ENCODE data around the gene LEF1. TPM values are rescaled to one million over a fixed set of nuclear protein-coding genes. Genes with fewer than 3 reads are reported as not detected.

Gene LEF1
- total RNA-seq, 3 donors from 2014 or later = 2.6 to 7.6 (median 7.2) TPM

DNA sequence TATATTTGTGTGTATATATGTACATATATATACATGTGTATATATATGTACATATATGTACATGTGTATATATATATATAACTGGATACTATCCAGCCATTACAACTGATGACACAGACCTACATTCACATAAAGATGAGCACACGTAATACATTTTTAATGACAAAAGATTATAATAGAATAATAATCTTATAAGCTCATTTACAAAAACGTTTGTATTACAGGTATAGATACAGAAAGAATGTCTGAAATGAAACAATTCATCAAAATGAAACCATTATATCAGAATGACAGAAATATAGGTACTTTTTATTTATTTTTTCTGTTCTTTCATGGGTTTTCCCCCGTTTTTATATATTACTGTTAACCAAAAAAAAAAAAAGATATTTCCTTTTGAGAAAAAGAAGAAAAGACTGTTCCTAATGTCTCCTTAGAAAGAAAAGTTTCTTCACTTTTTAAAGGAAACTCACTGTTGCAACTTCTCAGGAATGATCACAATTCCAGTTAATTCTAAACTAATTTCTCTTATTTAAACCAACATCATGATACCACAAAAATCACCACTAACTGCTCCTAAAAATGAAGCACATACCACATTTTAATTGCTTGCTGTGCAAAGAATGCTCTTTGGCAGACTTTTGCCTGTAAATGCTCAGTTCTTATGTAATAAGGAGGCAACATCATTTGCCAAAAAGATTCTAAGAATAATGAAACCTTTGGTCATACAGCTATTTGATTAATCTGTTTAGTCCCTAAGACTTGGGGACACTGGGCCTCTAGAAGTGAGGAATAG lies 18.9 kb downstream of the LEF1 start:
- H3K4me3 ChIP-seq = no peak overlapping the region
- TF ChIP-seq POLR2AphosphoS5 (IDR thresholded peaks at IDR 0.05) = no peak
- TF ChIP-seq CTCF (IDR thresholded peaks at IDR 0.05) = no peak
- no peak for TF ChIP-seq POLR2A (IDR thresholded peaks at IDR 0.05)
- H3K27ac ChIP-seq = no peak overlapping the region
- no peaks in the 10 kb centered on the region for H3K9me3 ChIP-seq
- intact Hi-C loops (cut with DNase I; ENCODE audit: low total_unique reads) = no loop called here
- no peaks in the 10 kb centered on the region for H3K27me3 ChIP-seq
- no peaks in the 10 kb centered on the region for H3K36me3 ChIP-seq
- no peaks in the 10 kb centered on the region for H3K4me1 ChIP-seq
- no peak for DNase-seq (ENCODE audit: low spot score in 2 of 2)

DNA sequence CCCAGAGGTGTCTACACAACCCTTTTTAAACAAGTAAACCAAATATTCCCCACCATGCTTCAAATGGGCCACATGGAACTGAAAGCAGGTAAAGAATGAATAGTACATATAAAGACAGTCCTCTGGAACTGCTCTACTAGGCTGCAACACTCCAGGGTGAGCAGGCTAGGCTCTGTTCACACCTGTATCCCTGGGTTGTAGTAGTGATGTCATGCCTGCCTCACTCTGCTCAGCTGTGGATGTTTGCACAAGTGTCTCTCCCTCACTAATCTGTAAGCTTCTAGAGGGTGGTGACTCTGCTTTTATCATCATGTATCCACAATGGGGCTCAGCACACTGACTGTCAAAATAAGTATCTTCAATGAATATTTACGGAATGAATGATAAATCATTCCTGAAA lies 20.4 kb downstream of the LEF1 start:
- Histone ChIP-seq H3K4me3 (no peak overlapping the region), H3K27ac (no peak overlapping the region), H3K27me3 (no peaks in the 10 kb centered on the region), H3K36me3 (no peaks in the 10 kb centered on the region), H3K9me3 (no peaks in the 10 kb centered on the region), H3K4me1 (no peaks in the 10 kb centered on the region)
- intact Hi-C loops (cut with DNase I; ENCODE audit: low total_unique reads) = no loop called here
- TF ChIP-seq CTCF (IDR thresholded peaks at IDR 0.05) (no peak), POLR2AphosphoS5 (IDR thresholded peaks at IDR 0.05) (no peak), POLR2A (IDR thresholded peaks at IDR 0.05) (no peak)
- no peak for DNase-seq (ENCODE audit: low spot score in 2 of 2)

DNA sequence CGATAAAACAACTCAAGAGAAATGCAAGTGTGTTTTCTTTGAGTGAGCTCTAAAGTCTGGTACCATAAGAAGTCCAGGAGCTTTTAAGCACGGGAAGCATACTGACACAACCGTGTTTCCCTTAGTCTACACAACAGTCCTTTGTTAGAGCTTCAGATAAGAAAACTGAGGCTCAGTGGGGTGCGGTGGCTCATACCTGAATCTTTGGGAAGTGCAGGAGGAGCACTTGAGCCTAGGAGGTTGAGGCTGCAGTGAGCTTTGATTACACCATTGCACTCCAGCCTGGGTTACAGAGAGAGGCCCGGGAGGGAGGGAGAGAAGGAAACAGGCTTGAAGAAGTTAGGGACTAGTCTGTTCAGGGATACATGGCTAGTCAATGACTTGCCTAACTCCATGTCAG lies 21.9 kb downstream of the LEF1 start:
- no peaks in the 10 kb centered on the region for H3K9me3 ChIP-seq

DNA sequence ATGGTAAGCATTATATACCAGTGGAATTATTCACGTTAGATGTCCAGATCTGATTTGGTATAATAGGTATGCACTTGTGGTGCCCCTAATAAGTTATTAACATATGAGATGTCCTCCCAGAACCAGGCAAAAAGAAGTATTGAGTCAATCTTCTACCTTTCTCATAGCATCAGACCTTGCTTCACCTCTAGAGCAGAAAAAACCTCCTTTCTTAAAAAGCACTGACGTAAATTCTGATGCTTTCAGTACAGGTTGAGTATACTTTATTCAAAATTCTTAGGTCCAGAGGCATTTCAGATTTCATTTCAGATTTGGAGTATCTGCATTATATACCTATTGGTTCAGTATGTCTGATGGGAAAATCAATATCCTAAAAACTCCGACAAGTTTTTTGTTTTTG lies 22.4 kb downstream of the LEF1 start:
- Histone ChIP-seq H3K27ac (no peak overlapping the region), H3K9me3 (no peaks in the 10 kb centered on the region), H3K4me1 (no peaks in the 10 kb centered on the region), H3K27me3 (no peaks in the 10 kb centered on the region), H3K36me3 (no peaks in the 10 kb centered on the region), H3K4me3 (no peak overlapping the region)
- intact Hi-C loops (cut with DNase I; ENCODE audit: low total_unique reads) = no loop called here
- TF ChIP-seq POLR2AphosphoS5 (IDR thresholded peaks at IDR 0.05) = no peak
- no peak for TF ChIP-seq POLR2A (IDR thresholded peaks at IDR 0.05)
- TF ChIP-seq CTCF (IDR thresholded peaks at IDR 0.05) = no peak
- DNase-seq (ENCODE audit: low spot score in 2 of 2) = no peak

More for the DNA sequence above, 21.9 kb downstream of the LEF1 start:
- TF ChIP-seq POLR2A (IDR thresholded peaks at IDR 0.05) (no peak), POLR2AphosphoS5 (IDR thresholded peaks at IDR 0.05) (no peak), CTCF (IDR thresholded peaks at IDR 0.05) (no peak)
- intact Hi-C loops (cut with DNase I; ENCODE audit: low total_unique reads) = no loop called here
- Histone ChIP-seq H3K36me3 (no peaks in the 10 kb centered on the region), H3K4me3 (no peak overlapping the region), H3K27ac (no peak overlapping the region), H3K4me1 (no peaks in the 10 kb centered on the region), H3K27me3 (no peaks in the 10 kb centered on the region)
- DNase-seq (ENCODE audit: low spot score in 2 of 2) = no peak

- Histone ChIP-seq H3K9me3 (no peaks in the 10 kb centered on the region), H3K4me1 (no peaks in the 10 kb centered on the region), H3K4me3 (no peak overlapping the region), H3K27ac (no peak overlapping the region), H3K27me3 (no peaks in the 10 kb centered on the region), H3K36me3 (no peaks in the 10 kb centered on the region)
- intact Hi-C loops (cut with DNase I; ENCODE audit: low total_unique reads) = no loop called here
- no peak for DNase-seq (ENCODE audit: low spot score in 2 of 2)
- TF ChIP-seq POLR2A (IDR thresholded peaks at IDR 0.05) (no peak), POLR2AphosphoS5 (IDR thresholded peaks at IDR 0.05) (no peak), CTCF (IDR thresholded peaks at IDR 0.05) (no peak)
Measured at GRCh38 chr4:108144451-108144850, 24.3 kb downstream of the LEF1 start.
